ENCODE data around the gene ISYNA1.

DNA sequence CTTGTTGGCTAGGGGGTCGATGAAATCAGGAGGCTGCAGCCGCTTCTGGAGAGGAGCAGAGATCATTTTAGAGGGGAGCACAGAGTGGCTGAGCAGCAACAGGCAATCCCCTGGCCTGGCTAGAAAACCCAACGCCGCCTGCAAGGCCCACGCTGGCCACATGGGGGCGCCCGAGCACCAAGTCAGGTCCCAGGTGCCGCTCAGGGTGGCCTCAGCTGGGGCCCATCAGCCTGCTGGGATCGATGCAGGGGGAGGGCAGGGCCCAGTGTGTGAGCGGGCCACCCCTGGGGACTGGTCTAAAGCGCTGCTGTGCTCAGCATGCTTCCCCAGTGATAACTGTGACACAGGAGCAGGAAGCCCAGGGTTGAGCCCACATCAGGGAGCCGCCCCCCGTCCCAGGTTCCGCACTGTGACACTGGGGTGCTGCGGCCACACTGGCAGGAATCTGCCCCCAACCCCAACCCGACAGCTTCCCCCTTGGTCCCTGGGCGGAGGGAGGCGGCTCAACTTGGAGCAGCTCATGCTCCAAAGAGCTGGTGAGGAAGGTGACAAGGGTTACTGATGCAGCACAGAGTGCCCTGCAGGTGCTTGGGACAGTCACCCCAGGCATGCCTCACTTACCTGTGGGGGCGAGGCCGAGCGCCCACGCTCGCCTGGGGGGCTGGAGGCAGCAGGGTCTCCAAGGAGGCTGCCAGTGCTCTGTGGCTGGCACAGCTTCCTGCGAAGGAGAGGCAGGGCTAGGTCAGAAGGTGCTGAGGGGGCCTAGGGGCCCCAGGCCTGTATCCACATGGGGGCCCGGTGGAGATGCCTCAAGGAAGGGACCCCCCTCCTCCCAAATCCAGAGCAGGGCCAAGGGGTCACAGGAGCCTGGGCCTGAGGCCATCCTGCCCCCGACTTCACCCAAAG lies 13.3 kb upstream of the ISYNA1 start:
- TF ChIP-seq POLR2A (IDR thresholded peaks at IDR 0.05; ENCODE audit: low read length) = no peak
- TF ChIP-seq GATA1 (IDR thresholded peaks at IDR 0.05; ENCODE audit: low read depth, low read length) = no peak

Data from erythroblast (primary cell).